Erythroblast (primary cell): ENCODE results near the gene ARL17B.
"Not testable (repeated sequence)": the region's sequence is repeated elsewhere in the genome, so short reads cannot be mapped to it uniquely, and the experiment has no call there.

ENCODE experiments used
- GATA1 ChIP-seq: IDR thresholded peaks from 2 replicates; pipeline ENCODE4 v1.6.1; 2011; ENCODE audit warnings: low read depth, mild to moderate bottlenecking, control low read depth, low read length, moderate library complexity
- POLR2A ChIP-seq: IDR thresholded peaks from 2 replicates; pipeline ENCODE4 v1.6.1; 2011; ENCODE audit warnings: mild to moderate bottlenecking, low read length

GRCh38 chr17:46349060-46349459 is 12.5 kb downstream of the ARL17B start:
- TF ChIP-seq GATA1, POLR2A: not testable (repeated sequence)
